ENCODE data around the gene TFEB. TPM values are rescaled to one million over a fixed set of nuclear protein-coding genes. Genes with fewer than 3 reads are reported as not detected.

TFEB gene
- total RNA-seq, 1 donor = 3.0 TPM

GRCh38 chr6:41732591-41733359 is 2.6 kb downstream of the TFEB start:
- peak overlapping the region; percentile 76 for H3K4me3 ChIP-seq (ENCODE audit: low read depth, low read length)

DNA sequence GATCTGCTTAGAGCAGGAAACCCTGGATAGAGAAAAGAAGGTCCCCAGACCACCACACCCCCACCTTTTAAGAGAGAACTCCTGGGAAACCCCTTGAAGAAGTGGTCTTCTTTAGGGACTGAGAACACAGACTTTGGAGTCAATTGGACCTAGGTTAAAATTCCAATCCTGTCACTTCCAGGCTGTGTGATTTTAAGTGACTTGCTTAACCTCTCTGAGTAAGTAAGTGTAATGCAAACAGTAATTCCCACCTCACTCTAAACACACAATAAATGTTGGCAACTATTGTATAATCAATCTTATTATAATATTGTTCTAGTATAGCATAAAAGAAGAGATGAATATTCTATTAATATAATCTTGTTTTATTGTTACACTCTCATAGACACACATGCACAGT is 3.3 kb downstream of the TFEB start:
- H3K4me3 ChIP-seq (ENCODE audit: low read depth, low read length) = no peak overlapping the region
- TF ChIP-seq, protein P1, sequence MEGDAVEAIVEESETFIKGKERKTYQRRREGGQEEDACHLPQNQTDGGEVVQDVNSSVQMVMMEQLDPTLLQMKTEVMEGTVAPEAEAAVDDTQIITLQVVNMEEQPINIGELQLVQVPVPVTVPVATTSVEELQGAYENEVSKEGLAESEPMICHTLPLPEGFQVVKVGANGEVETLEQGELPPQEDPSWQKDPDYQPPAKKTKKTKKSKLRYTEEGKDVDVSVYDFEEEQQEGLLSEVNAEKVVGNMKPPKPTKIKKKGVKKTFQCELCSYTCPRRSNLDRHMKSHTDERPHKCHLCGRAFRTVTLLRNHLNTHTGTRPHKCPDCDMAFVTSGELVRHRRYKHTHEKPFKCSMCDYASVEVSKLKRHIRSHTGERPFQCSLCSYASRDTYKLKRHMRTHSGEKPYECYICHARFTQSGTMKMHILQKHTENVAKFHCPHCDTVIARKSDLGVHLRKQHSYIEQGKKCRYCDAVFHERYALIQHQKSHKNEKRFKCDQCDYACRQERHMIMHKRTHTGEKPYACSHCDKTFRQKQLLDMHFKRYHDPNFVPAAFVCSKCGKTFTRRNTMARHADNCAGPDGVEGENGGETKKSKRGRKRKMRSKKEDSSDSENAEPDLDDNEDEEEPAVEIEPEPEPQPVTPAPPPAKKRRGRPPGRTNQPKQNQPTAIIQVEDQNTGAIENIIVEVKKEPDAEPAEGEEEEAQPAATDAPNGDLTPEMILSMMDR (IDR thresholded peaks at IDR 0.05; ENCODE audit: insufficient read depth, low read depth, low read length) = no peak
- no peak for DNase-seq (ENCODE audit: low read depth)

More at GRCh38 chr6:41732591-41733359, 2.6 kb downstream of the TFEB start:
- DNase-seq (ENCODE audit: low read depth) = peak; percentile 18
- TF ChIP-seq, protein P1 (IDR thresholded peaks at IDR 0.05; ENCODE audit: insufficient read depth, low read depth, low read length) = no peak

GRCh38 chr6:41731561-41732086 is 3.8 kb downstream of the TFEB start:
- no peak for DNase-seq (ENCODE audit: low read depth)
- TF ChIP-seq, protein P1 (IDR thresholded peaks at IDR 0.05; ENCODE audit: insufficient read depth, low read depth, low read length) = no peak
- H3K4me3 ChIP-seq (ENCODE audit: low read depth, low read length) = no peak overlapping the region

DNA sequence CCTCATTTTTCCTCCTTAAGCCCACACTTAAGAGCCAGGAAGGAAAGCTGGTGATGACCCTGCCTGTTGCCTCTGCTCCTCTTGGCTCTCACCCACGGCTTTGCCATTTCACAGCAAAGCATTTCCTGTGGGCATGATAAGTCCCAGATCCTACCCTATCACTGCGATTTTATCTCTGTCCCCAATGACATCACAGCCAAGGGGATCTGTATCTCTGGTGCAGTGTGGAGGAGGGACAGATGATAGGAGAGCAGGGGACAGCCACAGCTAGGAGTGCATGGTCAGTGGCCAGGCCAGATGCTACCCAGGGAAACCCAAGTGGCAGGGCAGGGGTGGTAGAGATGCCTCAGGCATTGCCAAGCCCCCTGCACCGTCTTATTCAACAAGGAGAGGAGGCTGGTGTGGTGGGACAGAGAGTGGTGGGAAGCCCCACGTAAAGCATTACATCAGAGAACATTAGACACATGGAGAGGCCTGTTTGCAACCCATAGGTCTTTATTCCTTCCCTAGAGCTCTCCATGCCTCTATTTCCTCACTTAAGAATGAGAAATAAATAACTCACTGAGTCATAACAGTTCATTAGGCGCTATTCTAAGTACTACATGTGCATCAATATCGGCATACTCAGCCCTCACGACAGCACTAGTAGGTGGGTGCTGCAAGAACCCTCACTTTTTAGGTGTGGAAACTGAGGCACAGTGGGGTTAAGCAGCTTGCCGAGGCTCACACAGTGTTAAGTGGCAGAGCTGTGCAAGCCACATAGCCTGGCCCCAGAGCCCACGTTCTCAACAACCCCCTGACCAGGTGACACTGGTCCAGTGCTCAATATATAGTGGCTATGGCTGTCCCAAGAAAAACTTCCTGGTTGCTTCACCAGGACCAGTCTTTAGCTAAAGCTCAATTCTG is 4.6 kb downstream of the TFEB start:
- DNase-seq (ENCODE audit: low read depth) = peak; percentile 36
- no peak overlapping the region for H3K4me3 ChIP-seq (ENCODE audit: low read depth, low read length)
- TF ChIP-seq, protein P1 (IDR thresholded peaks at IDR 0.05; ENCODE audit: insufficient read depth, low read depth, low read length) = no peak

GRCh38 chr6:41729624-41730023 is 5.8 kb downstream of the TFEB start:
- TF ChIP-seq, protein P1 (IDR thresholded peaks at IDR 0.05; ENCODE audit: insufficient read depth, low read depth, low read length) = no peak

GRCh38 chr6:41728954-41729353 is 6.5 kb downstream of the TFEB start:
- TF ChIP-seq, protein P1 (IDR thresholded peaks at IDR 0.05; ENCODE audit: insufficient read depth, low read depth, low read length) = no peak
- DNase-seq (ENCODE audit: low read depth) = no peak
- H3K4me3 ChIP-seq (ENCODE audit: low read depth, low read length) = no peak overlapping the region

More at GRCh38 chr6:41729624-41730023, 5.8 kb downstream of the TFEB start:
- no peak overlapping the region for H3K4me3 ChIP-seq (ENCODE audit: low read depth, low read length)
- no peak for DNase-seq (ENCODE audit: low read depth)

Measured in fibroblast of villous mesenchyme (primary cell).